Left hindlimb (tissue), 1 donor: Measurements from ENCODE around the gene PPT2.

Experiments used
- DNase-seq: peaks from one replicate; pipeline ENCODE4 v3.0.0-alpha.2; 2018

PPT2 gene

DNA sequence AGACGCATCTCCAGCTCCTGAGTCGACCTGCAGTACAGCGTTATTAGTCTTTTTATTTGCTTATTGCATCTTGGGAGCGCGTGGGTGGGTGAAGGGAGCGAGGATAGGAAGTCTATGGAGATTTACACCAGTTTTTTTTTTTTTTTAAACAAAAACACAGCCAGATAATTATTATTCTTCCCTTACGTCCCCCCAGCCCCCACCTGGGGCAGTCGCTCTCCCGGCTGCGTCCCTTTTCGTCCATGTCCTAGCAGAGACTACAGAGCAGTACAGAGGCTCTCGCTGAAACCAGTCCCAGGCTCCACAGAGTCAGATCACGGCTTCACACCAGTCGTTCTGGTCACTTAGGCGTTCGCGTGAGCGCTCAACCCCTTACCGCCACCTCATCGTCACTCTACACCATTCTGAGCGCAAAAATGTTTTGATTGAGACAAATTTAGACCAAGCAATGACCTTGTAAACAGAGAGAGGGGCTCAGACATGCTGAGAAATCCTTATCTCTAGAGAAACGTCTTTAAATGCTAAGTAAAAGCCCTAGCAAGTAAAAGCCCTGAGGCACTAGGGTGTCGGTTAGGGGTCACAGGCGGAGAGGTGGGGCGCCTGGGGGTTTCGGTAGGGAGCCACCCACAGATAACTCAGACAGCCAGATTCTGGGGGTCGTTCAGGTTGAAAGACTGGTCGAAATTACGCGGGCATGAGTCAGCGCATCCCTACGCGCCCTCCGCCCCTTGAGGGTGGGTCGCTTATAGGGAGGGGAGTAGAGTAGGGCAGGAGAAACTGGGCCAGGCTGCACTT is 975 bp upstream of the PPT2 start:
- DNase-seq: no peak

DNA sequence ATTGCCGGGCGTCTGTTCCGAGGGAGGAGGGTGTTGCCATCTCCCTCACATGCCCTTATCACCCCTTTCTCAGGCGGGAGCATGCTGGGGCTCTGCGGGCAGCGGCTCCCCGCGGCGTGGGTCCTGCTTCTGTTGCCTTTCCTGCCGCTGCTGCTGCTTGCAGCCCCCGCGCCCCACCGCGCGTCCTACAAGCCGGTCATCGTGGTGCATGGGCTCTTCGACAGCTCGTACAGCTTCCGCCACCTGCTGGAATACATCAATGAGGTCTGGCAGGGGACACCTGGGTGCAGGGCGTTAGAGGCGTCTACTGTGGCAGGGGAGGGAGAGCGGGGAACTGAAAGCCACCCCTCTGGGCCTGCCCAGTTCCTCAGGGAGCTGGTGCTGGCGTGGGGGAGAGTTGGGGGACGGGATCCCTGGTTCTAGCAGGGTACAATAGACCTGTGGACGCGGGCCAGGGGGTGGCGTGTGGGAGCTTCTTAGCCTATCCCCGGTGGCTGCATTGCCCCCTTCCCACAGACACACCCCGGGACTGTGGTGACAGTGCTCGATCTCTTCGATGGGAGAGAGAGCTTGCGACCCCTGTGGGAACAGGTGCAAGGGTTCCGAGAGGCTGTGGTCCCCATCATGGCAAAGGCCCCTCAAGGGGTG is 697 bp downstream of the PPT2 start:
- DNase-seq: peak; percentile 72

DNA sequence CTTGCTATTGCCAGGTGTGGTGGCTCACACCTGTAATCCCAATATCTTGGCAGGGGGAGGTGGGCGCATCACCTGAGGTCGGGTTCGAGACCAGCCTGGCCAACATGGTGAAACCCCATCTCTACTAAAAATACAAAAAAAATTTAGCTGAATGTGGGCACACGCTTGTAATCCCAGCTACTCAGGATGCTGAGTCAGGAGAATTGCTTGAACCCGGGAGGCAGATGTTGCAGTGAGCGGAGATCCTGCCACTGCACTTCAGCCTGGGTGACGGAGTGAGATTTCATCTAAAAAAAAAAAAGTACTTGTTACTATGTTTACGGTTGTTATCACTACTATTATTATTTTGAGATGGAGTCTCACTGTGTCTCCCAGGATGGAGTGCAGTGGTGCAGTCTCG is 3.0 kb downstream of the PPT2 start:
- DNase-seq: no peak

DNA sequence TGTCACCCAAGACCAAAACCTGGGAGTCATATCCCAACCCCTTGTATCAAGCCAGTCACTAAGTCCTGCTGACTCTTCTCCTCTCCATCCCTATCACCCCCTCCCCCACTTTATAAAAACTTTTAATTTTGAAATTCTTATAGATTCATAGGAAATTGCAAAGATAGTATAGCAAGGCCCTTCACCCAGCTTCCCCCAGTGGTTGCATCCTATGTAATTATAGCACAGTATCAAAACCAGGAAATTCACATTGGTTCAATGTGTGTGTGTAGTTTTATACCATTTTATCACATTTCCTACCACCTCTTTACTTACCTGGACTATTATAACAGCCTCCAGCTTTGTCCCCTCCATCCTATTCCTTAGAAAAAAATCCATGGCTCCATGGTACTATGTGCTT is 4.1 kb downstream of the PPT2 start:
- no peak for DNase-seq

DNA sequence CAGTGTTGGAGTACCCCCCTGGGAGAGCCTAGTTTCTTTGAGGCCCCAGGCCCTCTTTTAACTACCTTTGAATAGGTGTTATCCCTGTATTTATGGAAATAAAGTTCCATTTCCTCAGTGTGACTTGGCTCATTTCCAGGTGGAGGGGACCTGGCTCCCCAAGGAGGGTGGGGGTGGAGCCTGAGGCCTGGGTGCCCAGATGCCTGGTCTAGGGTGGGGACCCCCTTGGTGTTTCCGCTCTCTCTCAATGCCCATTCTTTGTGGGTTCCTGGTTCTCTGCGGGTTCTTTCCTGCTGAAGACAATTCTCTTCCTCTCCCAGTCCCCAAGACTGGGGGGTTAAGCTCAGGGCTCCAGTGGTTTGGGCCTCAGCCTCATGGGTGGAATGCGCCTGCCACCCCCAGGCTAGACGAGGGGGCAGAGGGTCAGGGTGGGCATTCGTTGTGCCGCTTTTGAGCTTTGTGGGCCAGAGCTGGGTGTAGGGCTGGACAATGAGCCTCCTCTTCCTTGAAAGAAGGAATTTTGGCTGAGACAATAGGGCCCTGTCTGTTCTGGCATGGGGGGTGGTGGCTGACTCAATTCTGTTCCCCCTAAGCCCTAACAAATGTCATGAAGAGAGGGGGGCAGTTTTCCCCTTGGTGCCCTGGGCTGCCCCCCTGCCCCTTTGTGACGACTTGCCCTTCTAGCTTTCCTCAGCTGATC is 9.8 kb downstream of the PPT2 start:
- no peak for DNase-seq

DNA sequence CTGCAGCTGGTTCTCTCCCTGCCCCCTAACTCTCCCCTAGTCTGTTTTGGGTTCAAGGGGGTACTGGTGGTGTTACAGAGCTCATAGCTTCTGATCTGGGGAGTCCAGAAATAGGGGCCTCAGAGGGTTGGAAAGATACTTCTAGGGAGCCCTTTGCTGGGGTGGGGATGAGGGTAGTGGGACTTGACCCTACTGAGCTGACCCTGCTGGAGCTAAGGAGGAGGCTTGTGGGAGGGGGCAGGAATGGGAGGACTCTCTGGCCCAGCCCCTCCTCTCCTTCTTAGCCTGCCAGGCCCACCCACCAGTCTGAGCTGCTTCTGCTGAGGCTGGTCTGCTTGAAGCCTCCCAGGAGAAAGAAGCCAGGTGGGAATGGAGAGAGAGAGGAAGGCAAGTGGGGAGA is 10.4 kb downstream of the PPT2 start, which contains the start of gene EGFL8:
EGFL8 (plus strand) TSS at position 301 of the 400 bp plus-strand sequence. CDS start 1,571 bp downstream, outside the sequence.
- no peak for DNase-seq

DNA sequence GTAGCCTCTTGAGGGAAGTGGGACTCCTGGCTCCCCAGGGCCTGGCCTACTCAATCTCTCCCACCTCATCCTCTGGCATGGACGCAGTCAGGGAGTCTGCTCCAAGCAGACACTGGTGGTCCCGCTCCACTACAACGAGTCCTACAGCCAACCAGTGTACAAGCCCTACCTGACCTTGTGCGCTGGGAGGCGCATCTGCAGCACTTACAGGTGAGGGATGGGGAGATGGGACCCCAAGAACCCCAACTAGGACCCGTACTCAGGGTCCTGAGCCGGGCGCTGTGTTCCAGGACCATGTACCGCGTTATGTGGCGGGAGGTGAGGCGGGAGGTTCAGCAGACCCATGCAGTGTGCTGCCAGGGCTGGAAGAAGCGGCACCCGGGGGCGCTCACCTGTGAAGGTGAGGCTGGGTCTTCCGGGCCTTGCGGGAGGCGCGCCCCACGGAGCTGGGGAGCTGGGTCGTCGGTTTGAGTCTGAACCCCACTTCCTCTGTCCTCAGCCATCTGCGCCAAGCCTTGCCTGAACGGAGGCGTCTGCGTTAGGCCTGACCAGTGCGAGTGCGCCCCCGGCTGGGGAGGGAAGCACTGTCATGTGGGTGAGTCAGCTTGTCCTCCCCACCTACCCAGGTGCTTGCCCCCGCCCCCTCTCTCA is 12.6 kb downstream of the PPT2 start:
- DNase-seq: no peak

DNA sequence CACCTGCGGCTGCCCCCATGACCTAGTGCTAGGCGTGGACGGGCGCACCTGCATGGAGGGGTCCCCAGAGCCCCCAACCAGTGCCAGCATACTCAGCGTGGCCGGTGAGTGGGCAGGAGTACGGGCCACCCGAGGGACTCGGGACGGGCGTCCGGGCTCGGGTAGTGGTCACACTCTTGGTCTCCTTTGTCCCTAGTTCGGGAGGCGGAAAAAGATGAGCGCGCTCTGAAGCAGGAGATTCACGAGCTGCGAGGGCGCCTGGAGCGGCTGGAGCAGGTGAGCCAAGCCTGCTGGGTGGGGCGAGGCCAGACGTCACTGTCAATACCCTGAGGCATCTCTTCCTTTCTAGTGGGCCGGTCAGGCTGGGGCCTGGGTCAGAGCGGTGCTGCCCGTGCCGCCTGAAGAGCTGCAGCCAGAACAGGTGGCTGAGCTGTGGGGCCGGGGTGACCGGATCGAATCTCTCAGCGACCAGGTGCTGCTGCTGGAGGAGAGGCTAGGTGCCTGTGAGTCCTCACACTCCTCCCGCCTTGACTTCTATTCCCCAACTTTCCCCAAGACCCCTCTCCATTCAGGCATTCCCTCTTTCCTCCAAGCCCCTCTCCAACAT is 13.3 kb downstream of the PPT2 start:
- DNase-seq: no peak

DNA sequence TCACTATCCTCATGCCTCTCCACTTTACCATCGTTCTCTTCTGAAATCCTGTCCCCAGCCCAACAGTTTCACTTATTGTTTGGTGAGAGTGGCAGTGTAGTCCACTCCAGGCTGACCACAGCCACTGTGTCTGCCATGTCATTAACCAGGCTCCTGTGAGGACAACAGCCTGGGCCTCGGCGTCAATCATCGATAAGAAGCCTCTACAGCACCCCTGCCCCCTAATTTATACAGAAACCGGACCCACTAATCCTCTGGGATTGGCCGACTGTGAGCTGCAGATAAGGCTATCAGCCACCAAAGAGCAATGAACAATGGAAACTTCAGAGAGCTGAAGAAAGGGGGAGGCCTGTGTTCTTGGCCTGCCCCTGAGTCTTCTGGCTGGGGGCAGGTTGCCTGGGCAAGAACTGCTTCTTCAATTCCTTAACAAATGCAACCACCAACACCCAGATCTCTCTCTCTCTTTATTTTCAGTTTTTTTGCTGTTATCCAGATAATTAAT is 13.9 kb downstream of the PPT2 start:
- no peak for DNase-seq

DNA sequence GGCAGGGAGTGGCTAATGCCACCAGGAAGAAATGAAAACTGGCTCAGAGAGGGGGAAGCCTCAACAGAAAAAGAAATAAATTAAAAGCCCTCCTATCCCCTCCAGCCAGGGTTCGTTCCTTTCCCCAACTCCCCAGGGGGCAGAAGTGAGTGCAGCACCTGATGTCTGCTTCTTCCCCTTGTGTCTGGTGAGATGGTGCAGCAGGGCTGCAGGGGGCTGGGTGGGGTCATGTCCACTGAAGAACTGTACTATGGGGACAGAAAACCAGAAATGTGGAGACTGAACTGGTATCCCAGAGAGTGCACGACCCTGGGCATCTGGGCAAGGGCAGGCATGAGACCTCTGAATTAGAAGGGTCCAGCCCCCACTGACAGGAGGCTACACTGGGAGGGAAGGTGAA is 14.4 kb downstream of the PPT2 start:
- no peak for DNase-seq

DNA sequence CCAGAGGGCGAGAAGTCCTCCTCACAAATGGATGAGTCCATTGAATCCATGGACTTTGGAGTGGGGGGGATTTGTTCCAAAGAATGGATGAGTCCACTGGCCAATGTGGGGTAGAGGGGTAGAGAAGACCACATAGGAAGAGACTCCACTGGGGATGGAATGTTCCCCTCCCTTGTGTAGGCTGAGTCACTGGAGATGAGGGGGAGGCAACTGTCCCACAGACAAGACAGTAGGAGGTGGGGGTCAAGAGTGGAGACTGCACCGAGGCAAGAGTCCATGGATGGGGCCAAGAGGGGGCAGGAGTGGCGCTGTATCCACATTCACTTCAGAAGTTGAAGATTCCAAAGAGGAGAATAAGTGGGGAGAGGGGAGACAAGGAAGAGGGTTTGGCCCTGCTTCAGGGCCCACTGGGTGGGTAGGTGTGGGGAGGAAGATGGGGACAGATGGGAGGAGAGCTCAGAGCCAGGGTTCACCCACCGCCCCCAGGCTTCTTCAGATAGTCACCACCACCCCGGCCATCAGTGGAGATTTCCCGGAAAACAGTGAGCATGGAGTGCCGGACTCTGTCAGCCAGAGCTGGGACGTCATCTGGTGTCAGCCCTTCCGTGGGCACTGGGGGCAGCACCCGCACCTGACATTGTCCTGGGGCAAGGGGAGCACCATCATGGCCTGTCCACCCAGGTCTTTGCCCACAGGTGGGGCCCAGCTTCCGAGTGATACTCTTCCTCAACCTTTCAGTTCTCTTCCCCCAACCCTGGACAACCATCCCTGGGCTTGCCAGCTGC is 15.1 kb downstream of the PPT2 start:
- DNase-seq: peak; percentile 16

DNA sequence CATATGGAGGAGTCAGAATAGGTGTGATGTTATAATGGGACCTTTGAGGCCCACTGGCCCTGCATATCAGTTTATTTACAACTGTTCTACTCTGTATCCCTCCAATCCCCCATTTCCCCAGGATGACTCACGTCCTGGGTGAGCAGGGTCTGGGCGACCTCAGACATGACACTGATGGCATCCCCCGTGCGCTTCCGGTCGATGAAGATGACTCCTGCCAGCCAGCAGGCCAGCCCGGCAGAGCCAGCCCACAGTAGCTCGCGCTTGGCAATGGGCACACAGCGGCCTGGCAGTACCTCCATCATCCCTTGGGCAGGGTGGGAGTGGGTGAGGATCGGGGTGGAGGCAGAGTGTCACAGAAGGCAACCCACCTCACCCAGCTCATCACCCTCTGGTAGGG is 16.4 kb downstream of the PPT2 start:
- no peak for DNase-seq

DNA sequence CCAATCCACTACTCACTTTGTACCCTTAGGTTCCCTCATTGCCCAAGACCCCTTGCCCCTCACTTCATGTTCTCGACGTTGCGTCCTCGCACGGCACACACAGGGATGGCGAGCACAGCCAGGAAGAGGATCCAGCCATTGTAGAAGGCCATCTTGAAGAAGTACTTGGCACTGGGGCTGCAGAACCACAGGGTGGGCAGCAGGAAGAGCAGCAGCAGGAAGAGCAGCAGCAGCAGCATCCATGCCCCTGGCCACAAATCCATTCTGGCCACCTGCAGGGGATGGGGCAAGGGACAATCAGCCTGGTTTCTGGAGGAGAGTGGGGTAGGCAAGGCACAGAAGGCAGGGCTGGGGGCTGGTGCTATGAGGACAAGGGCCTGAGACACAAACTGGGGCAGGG is 17.3 kb downstream of the PPT2 start:
- no peak for DNase-seq

DNA sequence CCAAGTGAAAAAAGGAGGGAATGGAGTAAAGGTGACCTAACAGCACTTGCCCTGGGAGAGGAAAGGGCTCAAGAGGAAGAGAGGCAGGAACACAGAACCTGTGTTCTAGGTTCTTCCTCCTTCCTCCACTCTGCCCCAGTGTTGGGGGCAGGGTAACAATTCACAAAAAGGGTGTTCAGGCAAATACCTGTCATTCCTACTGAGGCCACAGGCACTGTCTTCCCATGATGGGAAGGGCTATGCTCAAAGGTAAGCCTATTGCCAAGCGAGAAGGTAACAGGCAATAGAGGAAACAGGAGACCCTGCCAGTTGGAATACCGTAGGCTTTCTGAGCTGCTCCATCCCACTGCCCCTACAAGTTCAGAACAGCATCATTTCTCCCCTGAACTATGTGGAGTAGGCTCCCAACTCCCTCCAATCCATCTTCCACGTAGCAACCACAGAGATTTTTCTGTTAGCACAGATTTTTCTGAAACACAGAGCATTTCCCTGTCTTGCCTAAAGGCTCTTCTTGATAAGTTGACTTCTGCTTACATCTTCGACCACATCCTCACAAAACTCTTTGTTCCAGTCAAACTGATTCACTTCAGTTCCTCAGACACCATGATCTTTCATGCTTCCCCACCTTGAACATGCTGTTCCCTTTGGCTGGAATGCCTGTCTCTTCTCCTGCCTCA is 19.2 kb downstream of the PPT2 start:
- peak; percentile 15 for DNase-seq

DNA sequence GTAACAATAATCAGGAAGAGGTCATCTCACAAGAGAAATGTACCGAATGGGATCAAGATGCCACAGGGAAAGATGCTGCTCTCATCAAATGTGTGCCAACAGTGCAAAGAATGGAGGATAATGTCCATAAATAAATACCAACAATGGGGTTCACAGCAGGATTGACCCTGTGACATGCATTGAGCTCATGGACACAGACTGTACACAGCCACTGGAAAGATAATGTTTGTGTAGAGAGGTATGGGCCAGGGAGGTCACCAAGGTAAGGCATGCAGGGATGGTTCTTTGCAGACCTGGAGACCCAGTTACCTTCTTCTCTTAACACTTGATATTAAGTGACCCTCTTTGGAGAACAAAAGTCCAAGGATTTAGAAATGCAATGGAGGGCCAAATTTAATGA is 20.5 kb downstream of the PPT2 start:
- no peak for DNase-seq

DNA sequence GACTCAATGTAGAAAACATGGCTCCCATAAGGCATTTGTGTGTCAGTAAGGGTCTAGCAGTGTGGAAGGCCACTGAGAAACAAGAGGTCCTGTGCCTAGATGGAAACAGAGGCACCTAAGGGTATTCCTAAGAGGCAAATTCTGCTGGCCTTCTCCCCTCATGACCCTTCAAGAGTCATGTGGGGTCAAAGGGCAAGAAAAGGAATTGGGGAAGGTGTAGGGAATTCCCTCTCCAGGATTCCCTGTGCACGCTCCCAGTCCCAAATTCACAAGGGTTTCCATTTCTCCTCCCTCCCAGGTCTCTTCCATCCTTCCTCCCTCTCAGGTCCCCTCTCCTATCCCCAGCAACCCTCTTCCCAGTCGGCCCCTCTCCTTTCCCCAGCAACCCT is 21.4 kb downstream of the PPT2 start:
- DNase-seq: no peak

DNA sequence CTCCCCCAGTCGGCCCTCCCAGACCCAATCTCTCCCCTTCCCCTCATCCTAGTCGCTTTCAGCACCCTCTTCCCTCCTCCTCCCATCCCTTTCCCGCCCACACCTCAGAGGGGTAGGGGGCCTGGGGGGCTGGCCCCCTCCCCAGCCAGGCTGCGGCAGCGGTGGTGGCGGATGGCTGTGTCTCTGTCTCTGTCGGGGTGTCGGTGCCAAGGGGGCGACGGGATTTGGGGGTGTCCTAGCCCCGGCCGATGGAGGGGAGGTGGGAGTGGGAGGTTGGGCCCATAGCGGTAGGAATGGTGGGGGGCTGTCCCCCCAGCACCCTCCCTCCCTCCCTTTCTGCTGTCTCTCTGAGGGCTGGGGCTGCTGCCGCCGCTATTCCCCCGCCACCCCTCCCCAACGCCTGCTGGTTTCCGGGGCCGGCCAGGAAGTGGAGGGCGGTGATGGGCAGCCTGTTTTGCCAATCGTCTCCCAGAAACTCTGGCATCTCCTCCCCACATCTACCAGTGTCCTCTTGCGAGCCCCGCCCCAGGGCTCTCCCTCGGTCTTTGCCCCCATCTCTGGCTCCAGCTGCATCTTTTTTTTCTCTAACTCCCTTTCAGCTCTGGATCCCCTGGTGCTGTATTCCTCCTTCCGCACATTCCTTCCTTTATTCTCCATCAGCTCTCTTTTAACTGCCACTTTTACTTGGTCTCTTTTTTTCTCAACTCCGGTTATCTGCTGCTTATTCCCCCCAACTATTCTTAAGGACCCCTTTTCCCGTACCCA is 22.0 kb downstream of the PPT2 start, which contains the start of gene AGPAT1:
AGPAT1 (minus strand) TSS at position 374 of the 765 bp plus-strand sequence. CDS start 4,588 bp downstream, outside the sequence.
- peak; percentile 99 for DNase-seq

DNA sequence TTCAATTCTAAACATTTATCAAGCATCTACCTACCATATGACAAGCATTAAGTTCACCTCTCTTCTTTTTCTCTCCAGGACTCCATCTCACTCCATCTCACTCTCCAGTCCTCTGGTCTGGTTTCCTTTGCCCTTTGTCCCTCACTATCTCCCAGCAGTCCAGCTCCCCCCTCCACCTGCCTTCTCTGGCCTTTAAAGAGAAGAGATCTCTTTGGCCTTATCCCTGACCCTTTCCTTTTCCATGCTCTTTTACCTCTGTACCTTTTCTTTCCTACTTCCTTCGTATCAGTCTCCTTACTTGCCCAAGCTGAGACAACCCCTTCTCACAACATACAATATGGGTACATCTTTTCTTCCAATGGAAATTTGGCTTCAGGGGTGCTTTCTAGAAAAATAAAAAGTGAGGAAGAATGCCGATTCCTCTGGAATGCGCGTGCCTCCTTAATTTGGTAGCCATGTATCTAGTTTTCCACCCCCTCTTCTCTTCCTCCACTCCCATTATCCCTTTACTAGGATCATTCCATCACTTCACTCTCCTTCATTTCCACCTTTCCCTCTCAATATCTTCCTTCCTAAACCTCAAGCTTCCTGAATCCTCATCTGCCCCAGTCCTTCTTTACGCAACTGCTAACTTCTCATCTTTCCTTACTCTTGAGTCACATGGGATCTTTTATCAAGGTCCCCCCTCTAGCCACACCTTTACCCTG is 22.7 kb downstream of the PPT2 start:
- DNase-seq: peak; percentile 17

DNA sequence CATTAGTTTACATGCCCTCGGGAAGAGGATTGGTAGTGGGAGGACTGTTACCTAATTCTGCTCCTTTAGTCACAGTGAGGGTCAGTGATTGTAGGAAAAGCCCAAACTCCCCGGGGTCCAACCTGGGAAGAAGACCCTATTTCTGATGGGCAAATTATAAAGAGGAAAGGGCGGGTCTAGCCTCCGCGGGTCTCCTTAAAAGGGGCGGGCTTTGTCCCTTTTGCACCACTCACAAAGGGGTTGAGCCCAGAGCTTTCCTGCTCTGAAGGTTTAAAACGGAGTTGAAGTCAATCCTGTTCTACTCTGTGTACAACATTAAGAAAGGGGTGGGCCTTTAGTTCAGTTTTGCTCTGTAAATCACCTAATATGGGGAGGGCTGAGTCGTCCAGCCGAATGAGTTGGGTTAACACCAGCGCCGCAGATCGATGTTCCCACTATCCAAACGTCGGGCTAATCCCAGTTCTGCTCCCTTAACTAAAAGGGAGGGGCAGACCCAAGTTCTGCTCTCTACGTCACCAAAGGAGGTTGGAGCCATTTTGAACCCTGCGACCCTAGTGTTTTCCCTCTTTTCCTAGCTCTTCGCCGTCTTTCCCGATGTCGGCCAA is 23.3 kb downstream of the PPT2 start:
- no peak for DNase-seq
